GM20000 (cell line): ENCODE measurements around the gene ZNF407.

Source experiments
- DNase-seq: peaks from one replicate; pipeline ENCODE4 v3.0.0; 2012; ENCODE audit warnings: low spot score
- TF ChIP-seq, protein P1 (sequence below): IDR thresholded peaks from 2 replicates; pipeline ENCODE4 v1.5.1; 2012; ENCODE audit warnings: mild to moderate bottlenecking, control low read depth; ENCODE audit errors: extremely low read depth, missing control alignments

The ZNF407 gene

DNA sequence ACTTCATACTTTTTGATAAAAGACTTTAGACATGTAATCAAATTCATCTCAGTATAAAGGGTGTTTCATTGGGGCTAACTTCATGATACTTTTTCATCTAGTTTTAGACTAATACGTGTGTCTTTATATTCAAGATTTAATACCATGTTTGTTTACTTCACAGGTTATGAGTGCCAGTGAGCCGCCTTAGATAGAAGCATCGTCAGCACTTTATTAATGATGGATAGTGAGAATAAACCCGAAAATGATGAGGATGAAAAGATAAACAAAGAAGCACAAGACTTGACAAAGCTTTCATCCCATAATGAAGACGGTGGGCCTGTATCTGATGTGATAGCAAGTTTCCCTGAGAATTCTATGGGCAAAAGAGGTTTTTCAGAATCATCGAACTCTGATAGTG is 33.1 kb downstream of the ZNF407 start:
- TF ChIP-seq, protein P1, sequence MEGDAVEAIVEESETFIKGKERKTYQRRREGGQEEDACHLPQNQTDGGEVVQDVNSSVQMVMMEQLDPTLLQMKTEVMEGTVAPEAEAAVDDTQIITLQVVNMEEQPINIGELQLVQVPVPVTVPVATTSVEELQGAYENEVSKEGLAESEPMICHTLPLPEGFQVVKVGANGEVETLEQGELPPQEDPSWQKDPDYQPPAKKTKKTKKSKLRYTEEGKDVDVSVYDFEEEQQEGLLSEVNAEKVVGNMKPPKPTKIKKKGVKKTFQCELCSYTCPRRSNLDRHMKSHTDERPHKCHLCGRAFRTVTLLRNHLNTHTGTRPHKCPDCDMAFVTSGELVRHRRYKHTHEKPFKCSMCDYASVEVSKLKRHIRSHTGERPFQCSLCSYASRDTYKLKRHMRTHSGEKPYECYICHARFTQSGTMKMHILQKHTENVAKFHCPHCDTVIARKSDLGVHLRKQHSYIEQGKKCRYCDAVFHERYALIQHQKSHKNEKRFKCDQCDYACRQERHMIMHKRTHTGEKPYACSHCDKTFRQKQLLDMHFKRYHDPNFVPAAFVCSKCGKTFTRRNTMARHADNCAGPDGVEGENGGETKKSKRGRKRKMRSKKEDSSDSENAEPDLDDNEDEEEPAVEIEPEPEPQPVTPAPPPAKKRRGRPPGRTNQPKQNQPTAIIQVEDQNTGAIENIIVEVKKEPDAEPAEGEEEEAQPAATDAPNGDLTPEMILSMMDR = no peak
- no peak for DNase-seq

DNA sequence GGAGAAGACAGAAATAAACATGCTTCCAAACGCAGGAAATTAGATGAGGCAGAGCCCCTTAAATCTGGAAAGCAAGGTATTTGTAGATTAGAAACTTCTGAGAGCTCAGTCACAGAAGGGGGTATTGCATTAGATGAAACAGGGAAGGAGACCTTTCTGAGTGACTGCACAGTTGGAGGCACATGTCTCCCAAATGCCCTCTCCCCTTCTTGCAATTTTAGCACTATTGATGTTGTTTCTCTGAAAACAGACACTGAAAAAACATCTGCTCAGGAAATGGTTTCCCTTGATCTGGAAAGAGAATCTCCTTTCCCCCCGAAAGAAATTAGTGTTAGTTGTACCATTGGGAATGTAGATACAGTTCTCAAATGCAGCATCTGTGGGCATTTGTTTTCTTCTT is 33.5 kb downstream of the ZNF407 start:
- DNase-seq = no peak
- TF ChIP-seq, protein P1 = no peak

DNA sequence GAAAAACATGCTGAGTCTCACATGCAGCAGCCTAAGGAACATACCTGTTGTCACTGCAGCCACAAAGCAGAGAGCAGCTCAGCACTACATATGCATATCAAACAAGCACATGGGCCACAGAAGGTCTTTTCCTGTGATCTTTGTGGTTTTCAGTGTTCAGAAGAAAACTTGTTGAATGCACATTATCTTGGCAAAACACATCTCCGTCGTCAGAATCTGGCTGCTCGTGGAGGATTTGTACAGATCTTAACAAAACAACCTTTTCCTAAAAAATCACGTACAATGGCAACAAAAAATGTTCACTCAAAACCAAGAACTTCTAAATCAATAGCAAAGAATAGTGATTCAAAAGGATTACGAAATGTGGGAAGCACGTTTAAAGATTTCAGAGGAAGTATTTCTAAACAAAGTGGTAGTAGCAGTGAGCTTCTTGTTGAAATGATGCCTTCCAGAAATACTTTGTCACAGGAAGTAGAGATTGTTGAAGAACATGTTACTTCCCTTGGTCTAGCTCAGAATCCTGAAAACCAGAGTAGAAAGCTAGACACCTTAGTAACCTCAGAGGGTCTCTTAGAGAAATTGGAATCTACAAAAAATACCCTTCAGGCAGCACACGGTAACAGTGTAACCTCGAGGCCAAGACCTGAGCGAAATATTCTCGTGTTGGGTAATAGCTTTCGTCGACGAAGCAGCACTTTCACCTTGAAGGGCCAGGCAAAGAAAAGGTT is 34.1 kb downstream of the ZNF407 start:
- no peak for DNase-seq
- TF ChIP-seq, protein P1 = no peak

DNA sequence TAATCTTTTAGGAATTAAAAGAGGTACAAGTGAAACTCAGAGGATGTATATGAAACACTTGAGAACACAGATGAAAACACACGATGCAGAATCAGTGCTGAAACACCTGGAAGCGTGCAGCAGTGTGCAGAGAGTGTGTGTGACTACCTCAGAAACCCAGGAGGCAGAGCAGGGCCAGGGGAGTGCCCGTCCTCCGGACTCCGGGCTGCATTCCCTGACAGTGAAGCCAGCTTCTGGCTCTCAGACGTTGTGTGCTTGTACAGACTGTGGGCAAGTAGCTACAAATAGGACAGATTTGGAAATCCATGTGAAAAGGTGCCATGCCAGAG is 34.6 kb downstream of the ZNF407 start:
- TF ChIP-seq, protein P1 = no peak
- no peak for DNase-seq

DNA sequence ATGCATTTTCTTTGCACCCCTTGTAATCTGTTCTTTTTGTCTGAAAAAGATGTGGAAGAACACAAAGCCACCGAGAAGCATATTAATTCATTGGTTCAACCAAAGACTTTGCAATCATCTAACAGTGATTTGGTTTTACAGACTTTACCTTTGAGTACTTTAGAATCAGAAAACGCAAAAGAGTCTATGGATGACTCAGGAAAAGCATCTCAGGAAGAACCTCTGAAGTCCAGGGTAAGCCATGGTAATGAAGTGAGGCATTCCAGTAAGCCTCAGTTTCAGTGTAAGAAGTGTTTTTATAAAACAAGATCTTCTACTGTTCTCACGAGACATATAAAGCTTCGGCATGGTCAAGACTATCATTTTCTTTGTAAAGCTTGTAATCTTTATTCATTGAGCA is 35.2 kb downstream of the ZNF407 start:
- no peak for DNase-seq
- TF ChIP-seq, protein P1 = no peak

DNA sequence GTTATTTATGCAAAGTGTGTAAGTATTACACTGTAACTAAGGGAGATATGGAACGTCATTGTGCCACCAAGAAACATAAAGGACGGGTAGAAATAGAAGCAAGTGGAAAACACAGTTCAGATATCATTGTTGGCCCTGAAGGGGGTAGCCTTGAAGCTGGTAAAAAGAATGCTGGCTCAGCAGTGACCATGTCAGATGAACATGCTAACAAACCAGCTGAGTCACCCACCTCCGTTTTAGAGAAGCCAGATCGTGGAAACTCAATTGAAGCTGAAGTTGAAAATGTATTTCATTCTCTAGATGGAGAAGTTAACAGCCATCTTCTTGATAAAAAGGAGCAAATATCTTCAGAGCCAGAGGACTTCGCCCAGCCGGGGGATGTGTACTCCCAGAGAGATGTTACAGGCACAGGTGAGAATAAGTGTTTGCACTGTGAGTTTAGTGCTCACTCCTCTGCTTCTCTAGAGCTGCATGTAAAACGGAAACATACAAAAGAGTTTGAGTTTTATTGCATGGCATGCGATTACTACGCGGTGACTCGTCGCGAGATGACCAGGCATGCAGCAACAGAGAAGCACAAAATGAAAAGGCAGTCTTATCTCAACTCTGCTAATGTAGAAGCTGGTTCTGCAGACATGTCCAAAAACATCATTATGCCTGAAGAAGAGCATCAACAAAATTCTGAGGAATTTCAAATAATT is 36.1 kb downstream of the ZNF407 start:
- no peak for DNase-seq
- TF ChIP-seq, protein P1 = no peak

DNA sequence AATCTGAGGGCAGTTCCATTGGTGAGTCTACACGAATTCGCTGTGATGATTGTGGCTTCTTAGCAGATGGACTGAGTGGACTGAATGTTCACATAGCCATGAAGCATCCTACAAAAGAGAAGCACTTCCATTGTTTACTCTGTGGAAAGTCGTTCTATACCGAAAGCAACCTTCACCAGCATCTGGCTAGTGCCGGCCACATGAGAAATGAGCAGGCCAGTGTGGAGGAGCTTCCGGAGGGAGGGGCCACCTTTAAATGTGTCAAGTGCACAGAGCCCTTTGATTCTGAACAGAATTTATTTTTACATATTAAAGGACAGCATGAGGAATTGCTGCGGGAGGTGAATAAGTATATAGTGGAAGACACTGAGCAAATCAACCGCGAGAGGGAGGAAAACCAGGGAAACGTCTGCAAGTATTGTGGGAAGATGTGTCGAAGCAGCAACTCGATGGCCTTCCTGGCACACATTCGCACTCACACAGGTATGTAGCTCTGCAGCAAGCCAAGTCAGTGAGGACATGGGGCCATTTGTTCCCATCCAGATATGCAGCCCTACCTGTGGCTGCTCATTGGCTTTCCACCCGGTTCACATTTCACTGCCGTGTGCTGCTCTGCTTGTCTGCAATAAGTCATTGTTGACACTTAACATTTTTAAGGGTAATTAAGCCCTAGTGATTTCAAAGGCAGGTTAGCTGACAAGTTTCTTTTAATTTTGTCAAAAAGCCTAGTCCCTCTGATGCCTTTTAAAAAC is 37.7 kb downstream of the ZNF407 start:
- DNase-seq = no peak
- TF ChIP-seq, protein P1 = no peak
